Activated B cell treated with CpG ODN at 0.5 μM for 24 hours (primary cell): ENCODE measurements around the gene FOXM1. TPM values are rescaled to one million over a fixed set of nuclear protein-coding genes. Genes with fewer than 3 reads are reported as not detected.

ENCODE experiments used
- ATAC-seq: fragments of 200-7000 bp; cut with Tn5 transposase; one replicate; pipeline ENCODE4 v1.10.0; 2021; ENCODE audit warnings: low read depth, mild to moderate bottlenecking, moderate library complexity
- CTCF ChIA-PET: fragments of 350-600 bp; sonication (Branson Sonifier 250); formaldehyde crosslinking; loops from one replicate; lab custom pipeline; 2021; ENCODE audit warnings: antibody characterized with exemption; lab: Charles Lee
- POLR2A ChIA-PET: fragments of 350-600 bp; sonication (Branson Sonifier 250); formaldehyde crosslinking; loops from one replicate; lab custom pipeline; 2021; ENCODE audit warnings: antibody characterized with exemption; lab: Charles Lee
- DNase-seq: peaks from one replicate; pipeline ENCODE4 v3.0.0; 2022
- H3K27ac Mint-ChIP-seq: one replicate; pipeline ENCODE4 v1.8.0; 2020; ENCODE audit warnings: mixed read lengths
- H3K27me3 Mint-ChIP-seq: one replicate; pipeline ENCODE4 v1.8.0; 2021; ENCODE audit warnings: mixed read lengths
- H3K36me3 Mint-ChIP-seq: one replicate; pipeline ENCODE4 v1.8.0; 2021; ENCODE audit warnings: low read depth, mixed read lengths
- H3K4me1 Mint-ChIP-seq: one replicate; pipeline ENCODE4 v1.8.0; 2021; ENCODE audit warnings: mixed read lengths
- H3K4me3 Mint-ChIP-seq: one replicate; pipeline ENCODE4 v1.8.0; 2020; ENCODE audit warnings: mild to moderate bottlenecking, mixed read lengths
- H3K9me3 Mint-ChIP-seq: one replicate; pipeline ENCODE4 v1.8.0; 2020; ENCODE audit warnings: mixed read lengths
- CTCF ChIP-seq: fragments of 200-600 bp; IDR thresholded peaks from one replicate; pipeline ENCODE4 v1.8.0; 2022; ENCODE audit warnings: antibody characterized with exemption, mild to moderate bottlenecking
- intact Hi-C: fragments of 100-400 bp; cut with micrococcal nuclease; formaldehyde crosslinking; loops from one replicate; pipeline ENCODE4 v1.15.1; 2024
- total RNA-seq: library from RNA; stranded (reverse); gene quantifications from 2 replicates; pipeline ENCODE4 v1.2.3, GENCODE V29; 2022

FOXM1 gene
- total RNA-seq, 1 donor from 2014 or later, result 2.8 TPM

GRCh38 chr12:2811801-2812200 is 65.2 kb downstream of the FOXM1 start:
- no peak for ATAC-seq
- peaks cover 33% of the 10 kb centered on the region for H3K4me1 Mint-ChIP-seq
- intact Hi-C loops, result loop anchor here (1.0 kb wide), 4 partner anchors 16 to 808 kb away; partner anchors contain the start of genes DCP1B, FOXM1 and RHNO1
- CTCF ChIA-PET, result no interaction called here
- no peak for TF ChIP-seq CTCF
- H3K4me3 Mint-ChIP-seq, result peak overlapping the region; percentile 100
- no peaks in the 10 kb centered on the region for H3K9me3 Mint-ChIP-seq
- POLR2A ChIA-PET, result interaction anchor here (0.6 to 2.9 kb wide), 3 partner anchors 12 to 17 kb away, joined by 3 to 36 read pairs (median 4); partner anchors contain the start of gene FKBP4
- H3K36me3 Mint-ChIP-seq, result peaks cover 24% of the 10 kb centered on the region
- DNase-seq, result no peak
- H3K27ac Mint-ChIP-seq, result peak overlapping the region; percentile 99
- no peaks in the 10 kb centered on the region for H3K27me3 Mint-ChIP-seq

Other genes starting within 250 kb of the FOXM1 start
- 90.5 and 94.7 TPM in 2 replicates for gene FKBP4, start 82.2 kb downstream of the FOXM1 start, total RNA-seq
- 90.1 and 90.6 TPM in 2 replicates for gene ITFG2, start 64.5 kb downstream of the FOXM1 start, total RNA-seq
- not detected in 2 replicates for gene NRIP2, start 42.1 kb downstream of the FOXM1 start, total RNA-seq
- gene TEX52, start 20.1 kb downstream of the FOXM1 start, total RNA-seq, result not detected in 2 replicates
- 12.4 and 14.4 TPM in 2 replicates for gene RHNO1, start within 50 bp of the FOXM1 start, total RNA-seq
- gene TULP3, start 13.7 kb upstream of the FOXM1 start, total RNA-seq, result 7.0 and 7.3 TPM in 2 replicates
- gene TEAD4, start 82.2 kb upstream of the FOXM1 start, total RNA-seq, result 0.27 TPM in 1 of 2 replicates, not detected in the other
- 0.20 and 0.54 TPM in 2 replicates for gene TSPAN9, start 200.2 kb upstream of the FOXM1 start, total RNA-seq